HUDEP-2 (cell line): Measurements from ENCODE around the gene TP53I3.
A peak's percentile ranks its signal among the peaks of the same experiment; 100 is the strongest.
"Not testable (repeated sequence)": the region's sequence is repeated elsewhere in the genome, so short reads cannot be mapped to it uniquely, and the experiment has no call there.

Experiments used
- DNase-seq, 76 experiments: peaks; one replicate each; lab custom pipeline; 2025; ENCODE audit not compliant: unreplicated experiment in 76 of 76; lab: John Stamatoyannopoulos, UW

Gene TP53I3

GRCh38 chr2:24084386-24085199 lies at the start of gene TP53I3:
TP53I3 (minus strand) TSS chr2:24084834; CDS start chr2:24084326, 508 bp downstream.
- peak in 74 of 76 experiments; percentile 30 to 93 (median 81) for DNase-seq

- DNase-seq, result no peak
Measured at GRCh38 chr2:24132543-24132942, 47.9 kb upstream of the TP53I3 start.

GRCh38 chr2:24125956-24126355 lies 41.3 kb upstream of the TP53I3 start:
- no peak for DNase-seq

- DNase-seq, result peak in 9 of 76 experiments; percentile 5 to 29 (median 16)
Measured at GRCh38 chr2:24123922-24124580, 39.4 kb upstream of the TP53I3 start.

- DNase-seq, result peak in 64 of 76 experiments; percentile 10 to 78 (median 49)
Measured at GRCh38 chr2:24123195-24123921, 38.7 kb upstream of the TP53I3 start, which contains the start of the genes FAM228B and PFN4. FAM228B (plus strand) TSS chr2:24123469; CDS start chr2:24124362, 893 bp downstream. PFN4 (minus strand) TSS chr2:24123334; CDS start chr2:24122535, 799 bp downstream.

GRCh38 chr2:24122366-24123194 lies 37.9 kb upstream of the TP53I3 start:
- no peak for DNase-seq

- DNase-seq, result no peak
Measured at GRCh38 chr2:24121469-24121868, 36.8 kb upstream of the TP53I3 start.

- no peak for DNase-seq
Measured at GRCh38 chr2:24121066-24121465, 36.4 kb upstream of the TP53I3 start.

GRCh38 chr2:24117902-24118301 lies 33.3 kb upstream of the TP53I3 start:
- DNase-seq, result no peak

GRCh38 chr2:24115057-24115456 lies 30.4 kb upstream of the TP53I3 start:
- DNase-seq, result no peak

- DNase-seq, result no peak
Measured at GRCh38 chr2:24111407-24111901, 26.8 kb upstream of the TP53I3 start.

GRCh38 chr2:24110660-24111303 lies 26.1 kb upstream of the TP53I3 start:
- no peak for DNase-seq

- DNase-seq, result not testable (repeated sequence)
Measured at GRCh38 chr2:24109431-24109830, 24.8 kb upstream of the TP53I3 start.

- DNase-seq, result no peak
Measured at GRCh38 chr2:24107336-24107735, 22.7 kb upstream of the TP53I3 start.

GRCh38 chr2:24106786-24107185 lies 22.2 kb upstream of the TP53I3 start:
- DNase-seq, result no peak

GRCh38 chr2:24105816-24106215 lies 21.2 kb upstream of the TP53I3 start:
- DNase-seq, result no peak

- peak in 3 of 76 experiments; percentile 1 to 13 (median 8) for DNase-seq
Measured at GRCh38 chr2:24104906-24105305, 20.3 kb upstream of the TP53I3 start.

- no peak for DNase-seq
Measured at GRCh38 chr2:24104110-24104650, 19.5 kb upstream of the TP53I3 start.

- DNase-seq, result no peak
Measured at GRCh38 chr2:24102677-24103076, 18.0 kb upstream of the TP53I3 start.
